Stimulated activated CD8-positive, alpha-beta memory T cell treated with anti-CD3 and anti-CD28 coated beads, Interleukin-12 subunit alpha, Interleukin-12 subunit beta, amount 100 ng/mL, for 4 hours (primary cell): ENCODE results near the gene DCLRE1C.
"Not testable (repeated sequence)": the region's sequence is repeated elsewhere in the genome, so short reads cannot be mapped to it uniquely, and the experiment has no call there.

Source experiments
- DNase-seq: peaks from one replicate; pipeline ENCODE4 v3.0.0-alpha.2; 2020; ENCODE audit warnings: low read depth

DCLRE1C gene

DNA sequence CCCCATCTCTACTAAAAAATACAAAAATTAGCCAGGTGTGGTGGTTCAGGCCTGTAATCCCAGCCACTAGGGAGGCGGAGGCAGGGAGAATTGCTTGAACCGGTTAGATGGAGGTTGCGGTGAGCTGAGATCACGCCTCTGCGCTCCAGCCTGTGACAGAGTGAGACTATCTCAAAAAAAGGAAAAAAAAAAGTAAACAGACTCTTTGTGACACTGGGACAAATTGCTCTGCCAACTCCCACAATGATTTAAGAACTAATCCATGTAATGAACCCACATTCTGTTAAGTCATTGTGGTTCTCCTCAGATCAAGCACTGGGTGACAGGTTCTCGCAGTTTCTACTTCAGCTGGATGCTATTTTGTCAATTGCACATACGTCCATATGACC is 11.0 kb downstream of the DCLRE1C start:
- DNase-seq = not testable (repeated sequence)

DNA sequence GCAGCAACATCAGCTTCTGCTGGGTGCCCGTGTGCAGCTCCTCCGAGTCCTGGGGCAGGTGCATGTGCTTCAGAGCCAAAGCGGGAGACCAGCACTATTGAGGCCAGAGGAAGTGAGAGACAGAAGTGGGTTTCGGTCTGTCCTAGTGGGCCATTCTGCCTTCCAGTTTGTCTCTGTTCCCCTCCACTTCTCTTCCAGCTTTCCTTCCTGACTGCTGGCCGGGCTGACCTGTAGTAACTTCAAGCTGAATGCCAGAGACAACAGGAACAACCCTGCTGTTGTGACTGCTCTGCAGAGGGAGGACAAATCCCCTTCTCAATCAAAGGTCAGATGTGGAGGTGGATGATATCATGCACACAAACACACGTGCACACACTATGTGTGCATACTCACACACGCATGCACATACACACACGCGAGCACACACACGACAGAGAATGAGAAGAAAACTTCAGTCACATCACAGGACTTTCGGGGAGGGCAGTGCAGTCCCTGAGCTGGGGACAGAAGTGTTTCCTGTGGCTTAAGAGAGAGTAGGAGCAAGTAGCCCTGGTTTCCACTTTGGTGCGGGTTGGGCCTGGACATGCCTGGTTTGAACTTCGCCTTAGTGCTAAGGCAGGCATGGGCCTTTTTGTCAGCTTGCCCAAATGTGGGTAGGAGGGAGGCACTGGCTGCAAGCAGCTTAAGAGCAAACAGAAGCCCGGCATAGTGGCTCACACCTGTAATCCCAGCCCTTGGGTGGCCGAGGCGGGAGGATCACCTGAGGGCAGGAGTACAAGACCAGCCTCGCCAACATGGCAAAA is 11.5 kb downstream of the DCLRE1C start:
- DNase-seq = not testable (repeated sequence)

GRCh38 chr10:14938971-14939370 is 14.9 kb downstream of the DCLRE1C start:
- DNase-seq = not testable (repeated sequence)

GRCh38 chr10:14936584-14936983 is 17.3 kb downstream of the DCLRE1C start:
- DNase-seq = no peak

GRCh38 chr10:14930610-14931009 is 23.3 kb downstream of the DCLRE1C start:
- no peak for DNase-seq

DNA sequence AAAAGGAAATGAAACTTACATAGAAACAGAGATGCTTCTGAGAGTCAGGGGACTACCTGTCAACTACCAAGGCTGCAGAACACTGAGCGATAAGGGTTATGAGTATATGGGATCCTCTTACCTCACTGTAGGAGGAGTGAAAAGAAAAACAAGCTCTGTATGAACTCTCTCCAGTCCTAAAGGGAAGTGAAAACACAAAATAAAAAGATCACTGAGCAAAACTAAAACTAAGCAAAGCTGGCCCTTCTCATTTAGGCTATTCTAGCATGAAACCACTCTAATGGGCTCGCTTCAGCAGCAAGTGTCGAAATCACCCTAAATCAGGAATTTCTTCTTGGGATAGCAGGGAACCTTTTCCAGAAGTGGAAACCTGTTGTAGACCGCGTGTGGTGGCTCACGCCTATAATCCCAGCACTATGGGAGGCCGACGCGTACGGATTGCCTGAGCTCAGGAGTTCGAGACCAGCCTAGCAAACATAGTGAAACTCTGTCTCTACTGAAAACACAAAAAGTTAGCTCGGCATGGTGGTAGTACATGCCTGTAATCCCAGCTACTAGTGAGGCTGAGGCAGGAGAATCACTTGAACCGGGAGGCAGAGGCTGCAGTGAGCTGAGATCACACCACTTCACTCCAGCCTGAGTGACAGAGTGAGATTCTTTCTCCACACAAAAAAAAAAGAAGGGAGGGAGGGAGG is 27.0 kb downstream of the DCLRE1C start:
- no peak for DNase-seq

DNA sequence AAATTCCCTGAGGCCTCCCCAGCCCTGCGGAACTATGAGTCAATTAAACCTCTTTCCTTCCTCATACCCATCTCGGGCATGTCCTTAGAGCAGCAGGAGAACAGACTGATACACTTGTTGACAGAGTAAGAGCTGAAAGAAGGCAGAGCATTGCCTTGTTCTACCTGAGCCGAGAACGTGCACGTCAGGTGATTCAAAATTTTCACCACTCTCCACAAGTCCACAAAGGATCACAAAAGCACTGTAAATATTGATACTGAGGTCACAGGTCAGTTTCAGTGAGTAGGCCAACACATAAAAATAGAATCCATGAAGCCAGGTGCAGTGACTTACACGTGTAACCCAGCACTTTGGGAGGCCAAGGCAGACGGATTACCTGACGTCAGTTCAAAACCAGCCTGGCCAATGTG is 27.8 kb downstream of the DCLRE1C start:
- DNase-seq = no peak

DNA sequence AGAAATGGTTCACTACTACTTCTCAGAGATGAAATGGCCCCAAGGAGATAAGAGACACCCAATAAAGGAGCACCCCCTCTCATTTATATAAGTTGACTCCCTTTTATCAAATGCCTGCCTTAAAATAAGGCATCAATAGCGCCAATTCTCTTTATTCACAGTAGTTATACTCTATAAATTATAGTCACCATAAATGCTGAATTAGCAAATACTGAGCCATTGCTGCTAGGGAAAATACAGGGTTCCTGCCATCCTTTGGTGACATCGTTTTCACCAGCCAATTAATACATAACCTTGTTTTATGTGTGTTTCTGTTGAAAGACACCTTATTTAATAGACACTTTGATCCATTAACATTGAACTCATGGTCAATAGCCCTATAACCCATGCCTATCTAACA is 28.6 kb downstream of the DCLRE1C start:
- DNase-seq = no peak

GRCh38 chr10:14924013-14924412 is 29.9 kb downstream of the DCLRE1C start:
- no peak for DNase-seq

DNA sequence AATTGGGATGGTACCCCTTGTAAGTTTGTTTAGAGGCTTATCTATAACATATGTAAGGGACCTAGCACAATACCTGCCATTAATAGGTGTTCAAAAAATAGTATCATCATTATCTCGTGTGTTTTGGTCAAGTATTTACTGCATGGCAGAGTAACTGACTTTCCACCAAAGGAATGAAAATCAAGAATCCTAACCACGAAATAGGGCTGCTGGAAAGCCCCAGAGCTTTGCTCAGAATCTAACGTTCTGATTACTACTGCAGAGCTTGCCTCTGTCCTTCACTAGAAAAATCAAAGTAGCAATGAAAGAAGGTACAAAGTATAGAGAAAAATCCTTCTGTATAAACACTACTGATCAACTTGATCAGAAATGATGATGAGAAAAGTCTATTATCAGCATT is 34.9 kb downstream of the DCLRE1C start:
- DNase-seq = no peak

DNA sequence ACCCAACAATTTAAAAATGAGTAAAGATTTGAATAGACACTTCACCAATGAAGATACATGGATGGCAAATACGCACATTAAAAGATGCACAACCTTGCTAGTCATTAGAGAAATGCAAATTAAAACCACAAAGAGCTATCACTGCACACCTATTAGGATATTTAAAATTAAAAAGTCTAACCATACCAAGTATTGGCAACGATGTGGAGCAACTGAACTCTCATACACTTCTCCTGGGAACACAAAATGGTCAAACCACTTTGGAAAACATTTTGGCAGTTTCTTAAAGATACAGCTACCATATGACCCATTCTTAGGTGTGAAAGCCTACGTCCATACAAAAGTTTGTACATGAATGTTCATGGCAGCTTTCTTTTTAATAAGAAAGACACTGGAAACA is 36.1 kb downstream of the DCLRE1C start:
- DNase-seq = no peak

DNA sequence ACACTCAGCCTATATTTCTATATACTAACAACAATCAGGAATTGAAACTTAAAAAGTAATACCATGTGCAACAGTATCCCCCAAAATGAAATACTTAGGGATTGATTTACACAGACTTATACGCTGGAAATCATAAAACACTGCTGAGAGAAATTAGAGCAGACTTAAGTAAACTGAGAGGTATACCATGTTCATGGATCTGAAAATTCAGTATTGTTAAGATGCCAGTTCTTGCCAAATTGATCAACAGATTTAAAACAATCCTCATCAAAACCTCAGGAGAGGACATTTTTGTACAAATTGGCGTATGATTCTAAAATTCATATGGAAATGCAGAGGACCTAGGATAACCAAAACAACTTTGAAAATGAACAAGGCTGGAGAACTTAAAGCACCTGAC is 37.3 kb downstream of the DCLRE1C start:
- DNase-seq = no peak

GRCh38 chr10:14911801-14912200 is 42.1 kb downstream of the DCLRE1C start:
- no peak for DNase-seq

GRCh38 chr10:14910953-14911352 is 42.9 kb downstream of the DCLRE1C start:
- no peak for DNase-seq

- DNase-seq = no peak
Measured at GRCh38 chr10:14909101-14909500, 44.8 kb downstream of the DCLRE1C start.

DNA sequence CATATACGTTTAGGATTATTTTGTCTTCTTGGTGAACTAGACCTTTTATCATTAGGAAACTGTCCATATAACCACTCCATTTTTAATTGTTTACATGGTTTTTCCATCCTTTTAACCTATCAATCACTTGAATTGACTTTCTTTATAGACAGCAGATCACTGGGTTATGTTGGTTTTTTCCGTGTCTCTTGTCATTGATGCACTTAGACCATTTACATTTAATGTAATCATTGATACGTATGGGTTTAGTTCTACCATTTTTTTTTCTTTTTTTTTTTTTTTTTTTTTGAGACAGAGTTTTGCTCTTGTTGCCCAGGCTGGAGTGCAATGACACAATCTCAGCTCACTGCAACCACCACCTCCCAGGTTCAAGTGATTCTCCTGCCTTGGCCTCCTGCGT is 46.3 kb downstream of the DCLRE1C start:
- not testable (repeated sequence) for DNase-seq

GRCh38 chr10:14906765-14907164 is 47.1 kb downstream of the DCLRE1C start:
- DNase-seq = no peak

GRCh38 chr10:14905890-14906289 is 48.0 kb downstream of the DCLRE1C start:
- no peak for DNase-seq

DNA sequence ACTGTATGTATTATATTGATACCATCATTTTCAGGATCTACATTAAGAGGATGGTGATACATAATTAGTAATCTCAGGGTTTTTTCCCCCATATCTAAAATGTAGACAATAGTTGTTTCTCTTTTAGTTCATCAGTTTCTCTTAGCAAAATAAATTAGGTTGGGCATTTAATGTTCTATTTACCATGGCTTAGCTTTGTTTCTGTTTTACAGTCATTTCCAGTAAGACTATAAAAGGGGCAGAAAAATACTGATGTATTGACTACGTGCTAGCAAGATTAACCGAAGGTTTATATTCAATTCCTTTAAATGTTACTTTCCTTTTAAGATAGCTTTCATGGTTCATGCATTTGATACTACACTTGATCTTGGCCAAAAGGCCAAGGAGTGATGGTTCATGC is 49.0 kb downstream of the DCLRE1C start:
- no peak for DNase-seq

- DNase-seq = no peak
Measured at GRCh38 chr10:14904316-14904732, 49.6 kb downstream of the DCLRE1C start.

DNA sequence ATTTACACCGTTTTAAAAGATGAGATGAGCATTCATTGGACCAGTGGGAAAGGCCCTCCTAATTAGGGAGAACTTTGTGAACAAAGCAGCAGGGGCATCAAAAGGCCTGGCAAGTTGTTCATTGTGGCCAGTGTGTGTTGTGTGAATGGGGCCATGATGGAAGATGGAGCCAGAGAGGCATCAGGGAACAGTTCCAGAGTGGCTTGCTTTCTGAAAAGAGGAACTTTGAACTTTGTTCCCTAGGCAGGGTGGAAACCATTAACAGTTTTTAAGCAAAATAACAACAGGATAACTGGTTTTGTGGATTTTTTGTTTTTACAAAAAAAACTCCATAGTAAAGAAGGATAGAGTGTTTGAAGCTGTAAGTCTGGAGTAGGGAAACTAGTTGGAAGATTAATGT is 62.7 kb downstream of the DCLRE1C start:
- DNase-seq = no peak

DNA sequence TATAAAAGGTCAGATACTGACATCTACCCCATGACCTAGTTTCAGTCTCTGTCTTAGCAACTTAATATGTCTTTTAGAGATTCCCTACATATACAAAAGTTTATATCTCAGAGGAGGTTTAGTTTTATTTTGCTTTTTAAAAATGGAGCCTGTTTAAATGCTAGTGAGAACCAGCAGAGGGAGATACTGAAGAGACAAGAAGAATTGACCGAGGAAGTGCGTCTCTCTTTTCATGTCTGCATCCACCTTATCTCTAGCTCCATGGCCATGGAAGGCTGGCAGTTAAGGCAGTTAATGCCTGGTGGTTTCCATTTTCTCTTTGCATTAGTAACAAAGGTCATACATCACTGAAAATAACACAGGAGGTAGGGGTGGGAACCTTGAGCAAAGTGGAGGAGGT is 64.6 kb downstream of the DCLRE1C start:
- DNase-seq = no peak

GRCh38 chr10:14884082-14884481 is 69.8 kb downstream of the DCLRE1C start:
- DNase-seq = no peak

DNA sequence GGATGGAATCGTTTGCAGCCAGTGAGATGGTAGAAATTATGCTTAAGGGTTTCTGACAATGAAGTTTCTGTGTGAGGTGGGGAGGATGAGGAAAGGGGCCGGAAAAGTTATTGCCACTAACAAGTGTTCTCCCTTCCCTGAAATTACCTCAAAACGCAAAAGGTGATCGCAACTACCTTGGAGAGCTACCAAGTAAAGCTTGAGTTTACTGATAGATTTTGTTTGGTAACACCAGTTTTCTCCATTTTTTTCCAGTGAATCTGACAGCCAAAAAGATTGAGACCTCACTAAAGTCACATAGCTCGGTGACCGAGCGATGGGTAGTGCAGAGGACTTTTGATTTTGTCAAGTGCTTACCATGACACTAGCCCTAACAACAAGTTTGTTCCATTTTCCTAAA is 73.7 kb downstream of the DCLRE1C start:
- no peak for DNase-seq
